Right hindlimb (tissue), 1 donor: ENCODE data around the gene OPRL1.
A peak's percentile ranks its signal among the peaks of the same experiment; 100 is the strongest.

Experiments
- DNase-seq: peaks from one replicate; pipeline ENCODE4 v3.0.0-alpha.2; 2018

OPRL1 gene

GRCh38 chr20:64080013-64080812, at the start of gene OPRL1:
TSS of gene OPRL1 (plus strand) at chr20:64080082. CDS start at chr20:64092721, 12,639 bp downstream.
- DNase-seq, result no peak

- DNase-seq, result no peak
These were observed 49.3 kb upstream of the OPRL1 start for GRCh38 chr20:64030371-64031134.

DNA sequence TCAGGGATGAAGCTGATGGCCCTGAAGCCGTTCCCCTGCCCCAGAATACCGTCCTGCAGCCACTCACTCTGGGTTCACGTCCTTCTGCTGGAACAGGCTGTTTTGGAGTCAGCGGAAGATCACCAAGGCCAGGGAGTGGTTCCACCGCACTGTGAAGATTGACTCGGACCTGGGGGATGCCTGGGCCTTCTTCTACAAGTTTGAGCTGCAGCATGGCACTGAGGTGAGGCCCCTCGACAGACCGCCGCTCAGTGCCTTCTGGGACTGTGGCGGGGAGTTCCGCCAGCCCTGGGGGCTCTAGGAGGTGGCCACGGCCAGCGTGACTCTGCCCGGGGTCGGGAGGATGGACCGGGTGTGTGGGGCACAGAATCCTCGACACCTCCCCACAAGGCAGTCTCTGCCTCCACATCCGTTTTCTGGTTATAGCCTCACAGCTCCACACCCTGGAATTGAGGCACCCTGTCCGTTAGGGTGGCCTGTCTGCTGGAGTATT, 48.0 kb upstream of the OPRL1 start:
- DNase-seq, result no peak

DNA sequence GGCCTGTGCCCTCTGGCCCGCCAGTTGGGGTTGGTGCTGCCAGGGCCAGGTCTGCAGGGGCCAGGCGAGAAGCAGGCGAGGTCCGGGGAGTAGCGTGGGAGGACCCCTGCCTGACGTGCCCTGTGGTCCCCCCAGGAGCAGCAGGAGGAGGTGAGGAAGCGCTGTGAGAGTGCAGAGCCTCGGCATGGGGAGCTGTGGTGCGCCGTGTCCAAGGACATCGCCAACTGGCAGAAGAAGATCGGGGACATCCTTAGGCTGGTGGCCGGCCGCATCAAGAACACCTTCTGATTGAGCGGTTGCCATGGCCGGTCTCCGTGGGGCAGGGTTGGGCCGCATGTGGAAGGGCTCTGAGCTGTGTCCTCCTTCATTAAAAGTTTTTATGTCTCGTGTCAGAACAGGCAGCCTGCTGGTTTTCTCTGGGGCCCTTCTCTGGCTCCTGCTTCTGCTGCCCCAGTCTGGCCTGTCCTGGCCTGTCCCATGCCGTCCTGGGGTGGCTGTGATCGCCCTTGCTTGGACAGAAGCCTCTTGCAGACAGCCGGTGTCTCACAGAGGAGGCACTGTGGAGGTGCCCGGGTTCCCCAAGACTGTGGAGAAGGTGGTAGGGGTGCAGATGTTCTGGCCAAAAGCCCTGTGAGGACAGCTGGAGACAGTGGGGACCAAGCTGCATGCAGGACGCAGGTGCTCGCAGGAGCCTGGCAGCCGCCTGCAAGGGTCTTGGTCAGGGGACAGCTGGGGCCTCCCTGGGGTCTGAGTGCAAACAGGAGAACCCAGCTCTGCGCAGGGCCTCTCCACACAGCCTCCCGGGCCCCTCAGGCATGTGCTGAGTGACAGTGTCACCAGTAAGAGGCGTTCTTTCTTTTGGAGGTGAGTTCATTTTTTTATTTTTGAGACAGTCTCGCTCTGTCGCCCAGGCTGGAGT, 46.9 kb upstream of the OPRL1 start:
- no peak for DNase-seq

DNA sequence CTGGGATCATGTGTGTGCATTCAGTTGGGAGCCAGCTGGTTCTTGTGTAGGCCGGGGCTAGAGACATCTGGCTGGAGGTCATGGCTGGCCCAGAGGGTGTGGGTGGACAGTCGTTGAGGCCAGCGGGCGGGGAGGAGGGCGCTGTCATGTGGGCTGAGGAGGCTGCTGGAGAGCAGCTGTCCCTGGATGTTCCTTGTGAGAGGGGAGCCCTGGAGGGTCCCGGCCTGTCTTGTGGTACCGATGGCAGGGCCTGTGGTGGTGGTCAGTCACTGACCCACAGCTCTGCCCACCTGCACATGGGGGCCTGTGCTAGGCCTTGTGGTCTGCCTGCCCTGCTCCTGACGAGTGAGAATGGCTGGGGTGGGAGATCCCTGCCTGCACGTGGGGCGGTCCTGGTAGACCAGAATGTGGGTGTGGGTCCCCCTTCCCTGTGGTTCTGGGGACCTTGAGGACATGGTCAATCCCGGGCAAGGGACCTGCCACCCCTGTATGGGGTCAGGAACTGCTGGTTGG, 45.8 kb upstream of the OPRL1 start:
- DNase-seq, result no peak

- DNase-seq, result no peak
These were observed 44.6 kb upstream of the OPRL1 start for GRCh38 chr20:64035066-64035932.

GRCh38 chr20:64035933-64036345, 43.9 kb upstream of the OPRL1 start, which contains the start of gene C20orf204:
TSS of gene C20orf204 (plus strand) at chr20:64036182. CDS start at chr20:64036324, 142 bp downstream.
- DNase-seq, result no peak

GRCh38 chr20:64036346-64037198, 43.3 kb upstream of the OPRL1 start:
- no peak for DNase-seq

DNA sequence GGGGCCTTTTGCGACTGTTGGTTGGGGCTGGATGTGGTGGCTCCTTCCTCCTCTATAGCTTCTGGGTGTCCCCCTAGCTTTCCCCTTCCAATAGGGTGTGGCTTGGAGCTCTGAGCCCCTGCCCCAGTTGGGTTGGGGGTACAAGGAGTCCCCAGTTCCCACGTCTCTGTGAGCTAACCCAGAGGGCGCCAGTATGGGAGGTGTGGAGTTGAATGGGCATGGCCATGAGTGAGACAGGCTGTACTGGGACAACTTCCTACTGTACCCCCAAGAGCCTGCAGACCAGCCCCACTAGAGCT, 42.7 kb upstream of the OPRL1 start:
- DNase-seq, result no peak

DNA sequence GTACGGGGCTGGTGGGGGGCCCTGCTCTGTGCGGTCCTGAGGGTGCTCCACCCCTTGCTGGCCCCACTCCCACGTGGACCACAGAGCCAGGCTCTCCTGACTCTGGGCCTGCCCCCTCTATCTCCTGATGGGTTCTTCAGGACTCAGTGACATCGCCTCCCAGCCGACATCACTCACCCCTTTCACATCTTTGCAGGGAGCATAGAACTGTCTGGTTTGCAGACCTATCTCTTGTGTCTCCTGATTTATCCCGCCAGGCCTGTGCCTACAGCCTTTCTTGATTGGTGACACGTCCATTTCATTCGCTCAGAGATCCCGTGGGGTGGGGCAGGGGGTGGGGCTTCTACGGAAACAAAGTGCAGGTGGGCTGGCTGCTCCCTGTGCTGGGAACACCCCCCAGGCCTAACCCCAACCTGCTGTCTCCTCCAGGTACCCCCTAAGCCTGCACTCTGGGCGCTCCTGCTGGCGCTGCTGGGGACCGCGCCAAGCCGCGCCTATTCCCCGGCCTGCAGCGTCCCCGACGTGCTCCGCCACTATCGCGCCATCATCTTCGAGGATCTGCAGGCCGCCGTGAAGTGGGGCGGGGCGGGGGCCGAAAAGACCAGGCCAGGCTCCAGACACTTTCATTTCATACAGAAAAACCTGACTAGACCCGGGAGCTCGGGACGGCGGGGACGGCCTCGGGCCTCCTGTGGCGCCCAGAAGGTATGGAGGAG, 42.2 kb upstream of the OPRL1 start:
- DNase-seq, result no peak

- DNase-seq, result no peak
These were observed 41.7 kb upstream of the OPRL1 start for GRCh38 chr20:64038224-64038564.

- peak; percentile 80 for DNase-seq
These were observed 41.2 kb upstream of the OPRL1 start for GRCh38 chr20:64038565-64039292.

DNA sequence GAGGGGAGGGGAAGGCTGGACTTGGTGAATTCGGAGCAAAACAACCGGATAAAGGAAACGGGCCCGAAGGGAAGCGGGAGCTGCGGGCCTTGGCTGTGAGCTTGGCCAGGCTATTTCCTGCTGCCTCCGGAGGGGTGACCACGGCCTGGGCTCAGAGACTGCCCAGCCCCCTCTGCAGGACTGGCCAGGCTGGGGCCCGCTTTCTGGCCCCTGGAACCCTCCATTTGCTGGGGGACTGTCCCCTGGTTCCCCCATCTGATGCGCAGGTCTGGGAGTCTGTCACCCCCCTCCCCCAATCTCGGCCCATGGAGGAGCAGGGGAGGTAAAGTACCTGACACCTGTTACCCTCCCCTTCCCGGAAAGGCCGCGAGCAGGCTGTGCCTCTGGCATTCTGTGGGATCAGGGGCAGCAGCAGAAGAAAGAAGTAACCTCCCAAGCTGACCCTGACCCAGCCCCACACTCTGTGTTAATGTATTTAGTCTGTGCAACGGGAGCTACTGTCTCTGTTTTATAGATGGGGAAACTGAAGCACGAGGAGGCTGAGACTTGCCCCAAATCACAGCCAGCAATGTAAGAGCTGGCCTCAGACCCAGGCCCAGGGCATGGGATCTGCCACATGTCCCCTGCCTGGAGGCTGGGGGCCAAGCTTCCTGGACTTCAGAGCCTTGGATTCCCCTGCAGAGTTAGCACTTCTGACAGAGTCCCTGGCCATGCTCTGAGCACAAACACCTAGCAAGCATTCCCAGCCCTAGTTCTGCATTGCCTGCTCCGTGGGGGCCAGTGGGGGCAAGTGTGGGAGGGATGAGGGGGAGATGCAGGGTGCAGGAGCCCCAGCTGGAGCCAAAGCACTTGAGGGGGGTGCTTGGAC, 40.4 kb upstream of the OPRL1 start:
- DNase-seq, result no peak

DNA sequence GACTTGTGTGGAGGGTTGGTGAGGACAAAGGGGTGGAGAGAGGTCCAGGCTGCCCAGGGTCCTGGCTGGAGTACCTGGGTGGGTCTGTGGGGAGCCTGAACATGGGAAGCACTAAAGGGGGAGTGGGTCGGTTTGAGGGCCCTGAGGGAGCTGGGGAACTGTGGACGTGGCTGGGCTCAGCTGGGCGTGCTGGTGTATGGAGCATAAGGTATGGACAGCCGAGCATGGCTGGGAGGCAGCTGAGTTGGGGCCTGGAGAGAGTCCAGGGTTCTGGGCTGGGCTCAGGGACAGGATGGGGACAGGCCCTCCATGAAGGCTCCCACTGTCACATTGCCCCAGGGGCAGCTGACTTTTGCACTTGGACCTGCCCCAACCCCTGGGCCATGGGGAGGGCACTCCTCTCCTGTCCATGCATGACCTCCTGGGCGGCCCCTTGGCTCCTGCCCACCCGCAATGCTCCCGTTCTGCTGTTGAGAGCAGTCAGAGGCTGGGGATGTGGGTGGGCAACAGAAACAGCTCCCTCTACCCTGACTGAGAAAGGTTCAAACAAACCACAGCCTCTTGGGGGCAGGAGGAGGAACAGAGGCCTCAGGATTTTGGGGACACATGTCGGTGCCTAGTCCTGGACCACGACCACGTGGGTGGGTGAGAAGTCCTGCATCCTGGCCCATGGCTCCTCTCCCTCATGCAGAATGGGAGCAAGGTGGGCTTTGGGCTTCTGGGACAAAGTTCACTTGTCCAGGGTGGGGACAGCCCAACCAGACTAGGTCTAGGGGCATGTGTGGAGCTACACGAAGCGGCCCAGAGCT, 39.4 kb upstream of the OPRL1 start:
- DNase-seq, result no peak

GRCh38 chr20:64041040-64041780, 38.7 kb upstream of the OPRL1 start:
- no peak for DNase-seq

- DNase-seq, result no peak
These were observed 38.2 kb upstream of the OPRL1 start for GRCh38 chr20:64041781-64042053.
